Kidney (tissue), 14 donors: Measurements from ENCODE around the gene CCS. TPM values are rescaled to one million over a fixed set of nuclear protein-coding genes. Genes with fewer than 3 reads are reported as not detected.

Experiments
- DNase-seq, 5 donors: peaks; one replicate each; pipeline ENCODE4 v3.0.0-alpha.2; 2013 to 2020
- FAIRE-seq: peaks from 2 replicates; lab custom pipeline; 2012; peaks lifted over from hg19 to GRCh38; lab: Jason Lieb, UNC
- H3K27ac ChIP-seq, 2 donors: one replicate each; pipeline ENCODE4 v1.7.0; 2013; ENCODE audit warnings: low read depth in 2 of 2, low read length in 2 of 2, inconsistent platforms in 1 of 2
- H3K27me3 ChIP-seq: one replicate; pipeline ENCODE4 v1.7.1; 2013; ENCODE audit warnings: low read length, inconsistent platforms; ENCODE audit not compliant: control insufficient read depth, insufficient read depth
- H3K36me3 ChIP-seq, 3 donors: one replicate each; pipeline versions ENCODE4 v1.7.0 to v1.7.1; 2013; ENCODE audit warnings: low read length in 3 of 3, control low read depth in 1 of 3, inconsistent platforms in 1 of 3; ENCODE audit not compliant: insufficient read depth in 3 of 3, control insufficient read depth in 2 of 3
- H3K4me1 ChIP-seq, 3 donors: one replicate each; pipeline versions ENCODE4 v1.7.0 to v1.7.1; 2013; ENCODE audit warnings: low read length in 3 of 3, inconsistent platforms in 1 of 3, low read depth in 1 of 3; ENCODE audit not compliant: control insufficient read depth in 2 of 3, insufficient read depth in 2 of 3
- H3K4me3 ChIP-seq, 3 donors: one replicate each; pipeline versions ENCODE4 v1.7.0 to v1.8.1; 2013; ENCODE audit warnings: low read length in 3 of 3, control low read depth in 1 of 3, inconsistent platforms in 1 of 3
- H3K9ac ChIP-seq, 3 donors: one replicate each; pipeline versions ENCODE4 v1.7.0 to v1.7.1; 2013; ENCODE audit warnings: low read length in 3 of 3, control low read depth in 1 of 3, inconsistent platforms in 1 of 3
- H3K9me3 ChIP-seq, 3 donors: one replicate each; pipeline versions ENCODE4 v1.7.0 to v1.7.1; 2013; ENCODE audit warnings: low read length in 3 of 3, control low read depth in 1 of 3, inconsistent platforms in 1 of 3; ENCODE audit not compliant: control insufficient read depth in 2 of 3, insufficient read depth in 1 of 3
- CTCF ChIP-seq: IDR thresholded peaks from 3 replicates; pipeline ENCODE4 v1.5.1; 2012; ENCODE audit warnings: mild to moderate bottlenecking, moderate library complexity, borderline replicate concordance; ENCODE audit not compliant: insufficient read depth; ENCODE audit errors: extremely low read depth
- intact Hi-C: fragments of 100-400 bp; cut with DNase I; formaldehyde crosslinking; loops from one replicate; pipeline ENCODE4 v1.11.1; 2022
- polyA plus RNA-seq: library from polyadenylated mRNA; stranded (reverse); fragments of 350-450 nt; fragmentation: Illumina TruSeq; extraction: RNeasy Lipid Tissue Mini Kit (QIAGEN cat#74804); gene quantifications from one replicate; pipeline ENCODE4 v1.2.3, GENCODE V29; 2014; ENCODE audit warnings: low read depth, low replicate concordance; ENCODE audit not compliant: insufficient read depth
- total RNA-seq: library from RNA; stranded (reverse); fragmentation: NEBNext Ultra II Directional; extraction: Animal tissue kit (Norgen Biotek cat#: 25700); gene quantifications from one replicate; pipeline ENCODE4 v1.2.1, GENCODE V29; 2021
- donor health status: control.
- donor health status: control.
- donor health status: control.
- donor health status: control.
- donor health status: control.
- donor health status: DM: yes; HTN: yes; CAD: no.
- donor health status: Normal renal cell carcinoma (clear cell type).

The CCS gene
- total and polyA plus RNA-seq, 2 donors from 2014 or later = 40.7 to 78.7 TPM

GRCh38 chr11:66547662-66548009, 45.3 kb upstream of the CCS start:
- intact Hi-C loops = no loop called here
- H3K9ac ChIP-seq = no peak overlapping the region
- H3K9me3 ChIP-seq = no peaks in the 10 kb centered on the region
- no peaks in the 10 kb centered on the region for H3K36me3 ChIP-seq
- no peak overlapping the region for H3K27ac ChIP-seq
- peaks cover 0 to 9% (median 4%) of the 10 kb centered on the region in 3 donors for H3K4me1 ChIP-seq
- no peaks in the 10 kb centered on the region for H3K27me3 ChIP-seq
- no peak overlapping the region for H3K4me3 ChIP-seq
- DNase-seq (peak in 1 of 5 donors; percentile 55), FAIRE-seq (no peak)
- TF ChIP-seq CTCF = no peak

GRCh38 chr11:66548041-66548440, 44.9 kb upstream of the CCS start:
- H3K4me3 ChIP-seq = no peak overlapping the region
- intact Hi-C loops = no loop called here
- H3K27me3 ChIP-seq = no peaks in the 10 kb centered on the region
- H3K9me3 ChIP-seq = no peaks in the 10 kb centered on the region
- H3K4me1 ChIP-seq = peaks cover 0 to 9% (median 4%) of the 10 kb centered on the region in 3 donors
- FAIRE-seq = no peak
- no peak for TF ChIP-seq CTCF
- no peaks in the 10 kb centered on the region for H3K36me3 ChIP-seq
- no peak for DNase-seq
- H3K9ac ChIP-seq = no peak overlapping the region
- H3K27ac ChIP-seq = no peak overlapping the region

- no peak for FAIRE-seq
Measured at GRCh38 chr11:66548774-66549630, 44.0 kb upstream of the CCS start.

More at GRCh38 chr11:66548774-66549630, 44.0 kb upstream of the CCS start:
- no peaks in the 10 kb centered on the region for H3K9me3 ChIP-seq
- H3K4me3 ChIP-seq = no peak overlapping the region
- no peak for DNase-seq
- H3K4me1 ChIP-seq = peaks cover 0 to 5% (median 4%) of the 10 kb centered on the region in 3 donors
- no peaks in the 10 kb centered on the region for H3K27me3 ChIP-seq
- no peak overlapping the region for H3K9ac ChIP-seq
- no peak for TF ChIP-seq CTCF
- intact Hi-C loops = no loop called here
- H3K36me3 ChIP-seq = no peaks in the 10 kb centered on the region
- H3K27ac ChIP-seq = no peak overlapping the region
